Stimulated activated CD8-positive, alpha-beta memory T cell treated with anti-CD3 and anti-CD28 coated beads, Interleukin-7, amount 100 ng/mL, for 24 hours (primary cell): ENCODE measurements around the gene CMBL.
"Not testable (repeated sequence)": the region's sequence is repeated elsewhere in the genome, so short reads cannot be mapped to it uniquely, and the experiment has no call there.

Source experiments
- DNase-seq: peaks from one replicate; pipeline ENCODE4 v3.0.0-alpha.2; 2020; ENCODE audit warnings: low read depth

Gene CMBL

DNA sequence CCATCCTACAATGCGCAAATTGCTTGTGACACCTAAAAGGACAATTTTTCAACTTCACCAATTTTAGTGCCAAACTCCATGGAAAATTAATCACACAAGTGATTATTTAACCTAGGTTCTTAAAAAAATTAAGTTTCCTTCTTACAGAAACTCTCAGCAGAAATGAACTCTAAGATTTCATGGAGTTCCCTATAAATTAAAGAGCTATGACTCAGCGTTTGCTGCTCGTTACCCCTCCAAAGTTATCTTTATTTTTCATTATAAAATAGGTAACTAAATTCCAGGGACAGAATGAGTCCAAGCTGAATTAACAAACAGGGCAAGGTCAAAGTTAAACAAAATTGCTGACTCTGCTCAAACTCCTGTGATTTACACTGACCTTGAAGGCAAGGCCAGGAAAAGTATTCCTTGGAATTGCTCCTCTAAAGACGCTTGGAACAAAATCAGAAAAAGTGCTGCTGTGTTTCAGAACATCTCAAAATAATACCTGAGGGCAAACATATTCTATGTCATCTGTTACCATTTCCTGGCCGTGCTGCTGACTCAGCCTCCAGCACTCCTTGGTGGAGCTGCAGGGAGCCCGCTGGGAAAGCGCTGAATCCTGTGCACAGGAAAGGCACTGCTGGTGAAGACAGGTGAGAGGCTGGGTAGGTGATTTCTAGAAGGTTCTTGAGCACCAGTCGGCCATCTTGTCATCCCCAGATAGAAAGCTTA lies 2.5 kb upstream of the CMBL start:
- DNase-seq, result no peak

DNA sequence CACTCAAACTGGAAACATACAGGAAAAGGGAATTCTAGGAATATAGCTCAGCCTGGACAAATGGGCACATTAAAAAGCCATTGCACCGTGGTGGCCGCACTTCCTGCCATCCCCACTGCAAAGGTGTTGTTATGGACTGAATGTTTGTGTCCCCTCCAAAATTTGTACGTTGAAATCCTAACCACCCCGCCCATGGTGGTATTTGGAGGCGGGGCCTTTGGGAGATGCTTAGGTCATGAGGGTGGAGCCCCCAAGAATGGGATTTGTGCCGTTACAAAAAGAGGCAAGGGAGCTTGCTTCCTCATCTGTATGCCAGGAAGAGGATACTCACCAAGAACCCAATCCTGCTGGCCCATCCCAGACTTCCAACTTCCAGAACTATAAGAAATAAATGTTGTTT lies 1.1 kb upstream of the CMBL start:
- no peak for DNase-seq

DNA sequence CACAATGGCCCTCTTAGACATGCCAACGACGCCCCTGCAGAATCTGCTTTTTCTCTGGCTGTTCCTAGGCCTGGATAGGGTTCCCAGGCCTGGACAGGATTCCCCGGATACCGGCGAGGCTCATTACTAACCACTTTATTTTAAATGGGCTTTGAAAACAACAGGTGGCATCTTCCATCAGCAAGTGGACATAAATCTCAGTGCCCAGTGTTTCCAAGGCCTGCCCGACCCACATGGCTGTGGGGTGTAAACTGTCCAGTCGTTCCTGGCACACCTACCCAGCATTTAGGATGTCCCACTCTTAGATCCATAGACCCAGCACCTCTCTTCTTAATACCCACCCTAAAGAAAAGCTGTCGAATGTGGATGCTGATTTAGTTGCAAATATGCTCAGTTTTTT lies 896 bp downstream of the CMBL start:
- DNase-seq, result no peak

DNA sequence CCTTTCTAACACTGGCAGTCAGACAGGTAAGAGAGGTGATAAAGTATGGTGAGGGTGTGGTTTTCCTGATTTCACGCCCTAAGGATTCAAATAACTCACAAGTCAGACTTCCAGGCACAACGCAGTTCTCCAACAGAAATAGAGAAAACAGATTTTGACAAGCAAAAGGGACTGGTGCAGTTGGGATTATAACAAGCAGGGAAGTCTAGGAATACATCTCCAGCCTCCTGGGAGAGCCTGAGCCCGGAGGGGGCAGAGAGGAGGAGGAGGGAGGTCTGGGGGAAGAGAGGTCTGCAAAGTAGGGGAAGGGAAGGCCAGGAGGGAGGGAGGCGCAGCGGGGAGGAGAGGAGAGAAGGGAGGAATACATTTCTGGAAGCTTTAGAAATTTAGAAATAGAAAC lies 1.6 kb downstream of the CMBL start:
- no peak for DNase-seq

DNA sequence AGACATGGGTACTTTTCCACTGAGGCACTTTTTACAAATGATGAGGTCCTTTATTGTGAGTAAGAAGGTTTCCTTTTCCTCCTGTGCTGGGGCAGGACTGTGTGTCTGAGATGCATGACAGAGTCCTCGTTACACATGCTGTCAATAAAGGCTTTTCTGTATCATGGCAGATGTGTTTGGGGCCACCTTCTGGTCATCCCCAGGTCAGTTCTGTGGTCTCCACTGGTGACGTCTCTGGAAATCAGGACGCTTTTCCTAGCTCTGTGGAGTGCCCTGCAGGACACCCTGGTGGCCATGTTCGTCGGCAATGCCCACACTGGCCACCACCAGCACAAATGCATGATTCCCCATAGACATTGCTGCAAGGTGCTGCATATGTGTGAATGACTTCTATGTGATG lies 2.8 kb downstream of the CMBL start:
- DNase-seq, result no peak

DNA sequence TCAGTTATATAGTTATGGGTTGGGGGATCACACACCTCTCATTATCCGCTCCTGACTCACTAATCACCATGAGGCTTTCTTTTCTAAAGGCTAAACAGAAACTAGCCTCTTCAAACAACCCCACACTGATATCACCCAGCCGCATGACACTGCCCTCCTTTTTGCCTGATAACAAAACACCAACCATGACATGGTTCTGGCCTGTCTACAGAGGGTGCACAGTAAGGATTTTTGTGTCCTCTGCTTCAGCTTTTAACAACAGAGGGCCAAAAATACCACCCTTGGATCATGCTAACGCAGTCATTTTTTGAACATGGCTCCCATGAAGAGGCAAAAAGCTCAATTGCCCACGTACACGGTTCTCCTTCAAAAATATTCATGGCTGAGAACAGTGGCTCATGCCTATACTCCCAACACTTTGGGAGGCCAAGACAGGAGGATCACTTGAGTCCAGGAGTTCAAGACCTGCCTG lies 4.0 kb downstream of the CMBL start:
- no peak for DNase-seq

DNA sequence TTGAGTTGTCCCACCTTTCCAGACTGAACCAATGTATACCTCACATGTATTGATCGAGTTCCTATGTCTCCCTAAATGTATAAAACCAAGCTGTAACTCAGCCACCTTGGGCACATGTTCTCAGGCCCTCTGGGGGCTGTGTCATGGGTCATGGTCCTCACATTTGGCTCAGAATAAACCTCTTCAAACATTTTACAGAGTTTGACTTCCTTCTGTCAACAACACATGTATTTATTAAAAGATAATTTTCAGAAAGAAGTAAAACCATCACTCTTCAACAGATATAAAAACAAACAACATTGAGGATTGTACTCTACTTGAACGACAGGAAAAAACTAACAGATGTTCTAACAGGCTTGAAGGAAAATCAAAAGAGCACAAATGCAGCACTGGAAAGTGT lies 4.5 kb downstream of the CMBL start:
- no peak for DNase-seq

DNA sequence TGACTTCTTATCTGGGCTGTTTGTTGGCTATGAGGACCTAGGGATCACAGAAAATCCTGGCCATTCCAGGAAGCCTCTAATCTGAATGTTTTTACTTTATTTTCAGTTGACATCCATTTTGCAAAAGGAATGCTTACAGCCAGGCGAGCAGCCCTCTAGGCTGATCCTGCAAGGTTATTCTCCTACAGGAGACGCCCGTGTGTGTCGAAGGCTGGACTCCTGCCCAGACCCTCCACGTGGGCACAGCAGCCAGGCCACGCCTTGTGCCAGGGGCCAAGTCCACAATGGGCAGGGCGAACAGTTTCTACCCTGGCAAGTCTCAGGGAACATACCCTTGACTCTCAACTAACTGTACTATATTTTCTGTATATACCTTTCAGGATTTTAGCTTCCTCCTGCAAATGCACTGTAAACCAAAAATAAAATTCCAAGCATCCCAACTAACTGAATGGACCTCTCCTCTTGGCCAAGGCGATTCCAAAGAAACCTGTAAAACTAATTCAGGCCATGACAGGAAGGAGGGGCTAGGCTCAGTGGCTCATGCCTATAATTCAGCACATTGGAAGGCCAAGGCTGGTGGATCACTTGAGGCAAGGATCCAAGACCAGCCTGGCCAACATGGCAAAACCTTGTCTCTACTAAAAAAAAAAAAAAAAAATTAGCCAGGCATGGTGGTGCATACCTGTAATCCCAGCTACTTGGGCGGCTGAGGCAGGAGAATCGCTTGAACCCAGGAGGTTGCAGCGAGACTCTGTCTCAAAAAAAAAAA lies 5.7 kb downstream of the CMBL start:
- DNase-seq, result no peak

DNA sequence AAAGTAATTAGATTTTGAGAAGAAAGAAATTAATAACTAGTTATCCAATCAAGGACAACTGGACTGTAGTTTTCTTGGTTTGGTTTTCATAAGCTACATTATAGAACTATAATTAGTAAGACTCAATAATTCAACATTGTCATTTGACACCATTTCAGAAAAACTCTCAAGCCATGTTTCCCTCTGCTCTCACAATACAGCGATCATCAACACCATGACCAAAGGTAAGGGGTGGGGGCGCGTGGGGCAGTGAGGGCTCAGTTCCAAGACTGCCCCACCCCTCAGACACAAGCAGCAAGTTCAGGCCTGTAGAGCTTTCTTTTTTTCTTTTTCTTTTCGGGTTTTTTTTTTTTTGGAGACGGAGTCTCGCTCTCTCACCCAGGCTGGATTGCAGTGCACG lies 6.4 kb downstream of the CMBL start:
- DNase-seq, result no peak

DNA sequence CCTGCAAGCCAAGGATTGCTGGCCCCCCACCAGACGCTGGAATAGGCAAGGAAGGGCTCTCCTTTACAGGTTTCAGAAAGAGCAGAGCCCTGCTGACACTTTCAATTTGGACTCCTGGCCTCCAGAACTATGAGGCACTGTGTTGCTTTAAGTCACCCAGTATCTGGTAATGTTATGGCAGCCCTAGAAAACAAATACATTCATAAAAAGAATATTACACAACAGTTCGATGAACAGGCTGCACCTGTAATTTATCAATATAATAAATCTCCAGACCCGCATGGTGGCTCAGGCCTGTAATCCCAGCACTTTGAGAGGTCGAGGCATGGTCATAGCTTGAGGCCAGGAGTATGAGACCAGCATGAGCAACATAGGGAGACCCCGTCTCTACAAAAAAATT lies 7.5 kb downstream of the CMBL start:
- no peak for DNase-seq

DNA sequence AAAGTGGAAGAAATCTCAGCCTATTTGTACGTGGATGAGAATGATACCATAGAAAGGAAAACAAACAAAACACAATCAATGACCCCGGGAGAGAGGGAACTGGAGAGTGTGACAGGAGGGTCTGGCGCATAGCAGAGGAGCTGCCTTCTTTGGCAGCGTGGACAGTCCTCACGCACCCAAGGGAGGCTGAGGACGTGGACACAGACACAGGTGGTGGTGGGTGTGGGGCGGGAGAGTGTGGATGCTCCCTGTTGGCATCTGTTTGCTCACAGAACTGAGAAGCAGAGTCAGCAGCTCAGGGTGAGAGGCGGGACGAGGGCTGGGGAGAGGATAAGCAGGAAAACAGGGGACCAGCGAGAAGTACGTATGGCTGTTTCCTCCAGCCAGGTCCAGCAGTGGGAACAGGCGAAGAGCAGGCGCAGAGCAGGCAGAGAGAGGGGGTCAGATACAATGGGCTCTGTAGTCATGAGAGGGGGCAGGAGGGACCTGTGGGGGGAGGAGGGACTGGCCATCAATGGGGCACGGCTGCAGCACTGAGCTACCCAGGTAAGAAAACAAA lies 10.0 kb downstream of the CMBL start:
- DNase-seq, result no peak

DNA sequence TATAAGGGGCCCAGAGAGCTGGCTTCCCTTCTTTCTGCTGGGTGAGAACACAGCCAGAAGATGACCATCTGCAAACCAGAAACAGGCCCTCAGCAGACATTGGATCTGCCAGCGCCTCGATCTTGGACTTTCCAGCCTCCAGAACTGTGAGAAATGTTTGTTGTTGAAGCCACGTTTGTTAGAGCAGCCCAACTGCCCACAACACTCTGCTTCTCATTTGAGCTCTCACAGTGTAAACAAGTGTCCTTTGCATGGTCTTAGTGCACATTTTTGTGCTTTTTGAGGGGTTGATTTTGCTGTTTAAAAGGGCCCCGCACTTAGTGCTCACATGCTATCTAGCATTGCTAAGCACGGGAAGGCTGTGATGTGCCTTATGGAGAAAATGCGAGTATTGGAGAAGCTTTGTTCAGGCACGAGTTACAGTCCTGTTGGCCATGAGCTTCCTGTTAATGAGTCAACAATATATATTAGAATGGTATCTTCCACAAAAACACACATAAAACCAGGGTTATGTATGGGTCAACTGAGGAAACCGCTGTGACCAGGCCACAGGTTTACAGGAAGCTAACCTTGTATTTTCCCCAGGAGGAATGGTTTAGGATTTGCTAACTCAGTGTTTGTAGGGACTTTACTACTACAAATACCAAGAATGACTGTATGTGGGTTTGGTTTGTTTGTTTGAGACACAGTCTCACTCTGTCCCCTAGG lies 11.9 kb downstream of the CMBL start:
- no peak for DNase-seq

DNA sequence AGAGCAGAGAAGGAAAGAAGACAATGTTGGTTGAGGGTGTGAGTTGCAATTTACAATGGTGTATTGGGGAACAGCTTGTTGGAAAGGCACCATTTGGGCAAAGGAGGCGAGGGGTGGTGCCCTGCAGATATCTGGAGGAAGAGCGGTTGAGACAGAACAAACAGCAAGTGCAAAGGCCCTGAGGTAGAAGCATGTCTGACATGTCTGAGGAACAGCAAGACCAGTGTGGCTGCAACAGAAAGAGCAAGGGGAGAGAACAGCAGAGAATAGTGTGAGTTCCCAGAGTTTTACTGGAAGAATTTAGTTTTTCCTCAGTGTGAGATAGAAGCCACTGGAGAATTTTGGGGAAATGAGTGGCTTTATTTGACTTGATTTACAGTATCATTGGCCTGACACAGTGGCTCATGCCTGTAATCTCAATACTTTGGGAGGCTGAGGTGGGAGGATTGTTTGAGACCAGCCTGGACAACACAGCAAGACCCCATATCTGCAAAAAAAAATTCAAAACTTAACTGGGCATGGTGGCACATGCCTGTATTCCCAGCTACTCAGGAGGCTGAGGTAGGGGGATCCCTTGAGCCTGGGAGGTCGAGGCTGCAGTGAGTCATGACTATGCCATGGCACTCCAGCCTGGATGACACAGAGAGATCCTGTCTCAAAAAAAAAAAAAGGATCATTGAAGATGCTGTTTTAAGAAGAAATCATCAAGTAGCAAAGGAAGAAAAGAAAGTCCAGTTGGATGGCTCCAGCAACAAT lies 13.6 kb downstream of the CMBL start:
- no peak for DNase-seq

DNA sequence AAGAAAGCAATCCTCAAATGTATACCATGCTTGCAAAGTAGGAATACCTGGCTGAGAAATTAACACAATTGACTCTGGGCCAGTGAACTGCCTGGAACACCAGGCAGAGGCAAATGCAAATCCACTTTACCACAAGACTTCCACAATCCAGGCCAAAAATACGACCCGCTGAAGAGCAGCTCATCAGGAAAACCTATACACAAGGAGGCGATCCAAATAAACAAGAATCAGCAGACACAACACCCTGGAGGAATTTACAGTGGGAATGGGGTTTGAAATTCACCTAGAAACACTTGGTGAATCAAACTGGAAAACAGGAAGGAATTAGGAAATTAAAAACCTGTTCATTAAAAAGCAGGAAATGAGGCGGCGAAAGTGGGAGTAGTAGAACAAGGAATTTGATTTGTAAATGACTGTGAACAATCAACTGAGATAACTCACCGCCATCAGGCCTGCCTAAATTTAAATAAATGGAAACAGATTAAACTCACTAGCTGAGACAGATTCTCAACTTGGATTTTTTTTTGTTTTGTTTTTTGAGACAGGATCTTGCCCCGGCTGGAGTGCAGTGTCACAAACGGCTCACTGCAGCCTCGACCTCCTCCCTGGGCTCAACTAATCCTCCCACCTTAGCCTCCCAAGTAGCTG lies 15.9 kb downstream of the CMBL start:
- DNase-seq, result no peak

DNA sequence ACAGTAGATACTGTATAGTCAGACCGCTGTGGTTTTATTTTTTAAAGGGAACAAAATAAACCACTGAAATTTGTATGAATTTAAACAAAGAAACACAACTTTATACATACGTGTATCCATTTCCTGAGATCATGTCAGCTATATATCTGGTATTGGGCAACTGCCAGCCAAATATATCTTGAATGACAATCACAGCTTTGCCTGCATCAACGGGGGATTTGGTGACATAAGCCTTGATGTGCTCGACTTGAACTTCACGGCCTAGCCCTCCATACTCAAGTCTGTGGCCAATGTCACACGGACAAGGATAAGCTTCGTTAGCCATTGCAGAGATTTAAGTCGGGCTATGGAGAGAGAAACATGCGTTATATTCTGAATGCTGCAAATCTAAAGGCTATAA lies 17.3 kb downstream of the CMBL start:
- no peak for DNase-seq

DNA sequence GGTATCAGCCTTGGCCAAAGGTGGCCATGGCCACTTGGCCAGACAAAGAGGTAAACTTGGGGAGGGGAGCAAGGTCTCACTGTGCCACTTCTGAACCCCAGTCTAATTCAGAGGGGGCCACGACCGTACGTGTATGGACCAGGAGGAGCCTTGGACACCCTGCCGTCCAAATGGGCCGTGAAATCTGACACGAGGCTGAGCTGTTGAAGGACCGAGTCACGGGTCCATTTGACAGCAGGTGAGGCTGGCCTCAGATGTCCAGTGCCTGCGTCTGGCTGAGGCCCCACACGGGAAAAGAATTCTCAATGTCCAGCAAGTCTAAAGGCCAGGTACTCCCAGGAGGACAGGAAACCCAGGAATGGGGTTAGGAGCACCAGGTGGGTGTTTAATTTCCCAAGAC lies 17.7 kb downstream of the CMBL start:
- no peak for DNase-seq

DNA sequence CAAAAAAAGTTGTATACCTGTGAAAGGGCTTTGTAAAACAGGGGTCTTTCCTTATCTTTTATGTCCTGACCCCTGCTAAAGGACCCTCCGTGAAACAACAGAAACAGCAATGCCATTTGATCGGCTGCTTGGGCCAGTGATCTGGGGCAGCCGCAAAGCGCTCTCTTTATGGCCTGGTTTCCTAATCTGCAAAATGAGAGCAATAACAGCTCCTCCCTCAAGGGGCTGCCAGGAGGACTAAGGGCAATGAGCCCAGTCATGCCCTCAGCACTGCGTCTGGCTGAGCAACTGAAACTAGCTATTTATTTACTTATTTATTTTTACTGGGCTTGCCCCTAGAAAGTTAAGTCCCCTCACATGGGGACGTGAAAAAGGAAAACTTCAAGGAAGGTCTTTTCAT lies 18.3 kb downstream of the CMBL start:
- no peak for DNase-seq

DNA sequence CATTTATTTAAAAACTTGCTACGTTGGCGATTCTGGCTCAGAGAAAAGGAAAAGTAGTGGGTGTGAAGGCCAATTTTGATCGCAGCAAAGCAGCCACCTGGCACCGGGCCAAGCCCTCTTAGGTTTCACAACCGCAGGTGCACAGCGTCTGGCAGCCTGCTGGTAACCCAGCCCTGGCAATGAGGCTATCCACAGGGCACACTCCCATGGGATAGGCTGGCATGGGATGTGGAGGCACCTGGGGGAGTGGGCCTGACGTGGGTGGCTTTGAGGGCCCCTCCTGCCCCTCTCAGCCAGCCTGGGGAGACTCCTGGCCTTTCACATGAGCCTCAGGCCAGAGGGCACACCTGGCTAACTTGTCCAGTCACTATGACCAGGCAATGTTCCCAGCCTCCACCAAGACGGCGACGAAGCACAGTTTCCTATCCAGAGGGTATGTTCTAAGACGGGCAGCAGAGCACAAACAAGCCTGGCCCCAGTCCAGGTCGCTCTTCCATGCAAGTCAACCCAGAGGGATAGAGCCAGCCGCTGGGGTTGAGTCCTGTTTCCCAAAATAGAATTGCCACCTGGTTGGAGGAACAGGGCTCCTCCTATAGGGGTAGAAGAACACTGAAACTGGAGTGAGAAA lies 19.0 kb downstream of the CMBL start:
- no peak for DNase-seq

DNA sequence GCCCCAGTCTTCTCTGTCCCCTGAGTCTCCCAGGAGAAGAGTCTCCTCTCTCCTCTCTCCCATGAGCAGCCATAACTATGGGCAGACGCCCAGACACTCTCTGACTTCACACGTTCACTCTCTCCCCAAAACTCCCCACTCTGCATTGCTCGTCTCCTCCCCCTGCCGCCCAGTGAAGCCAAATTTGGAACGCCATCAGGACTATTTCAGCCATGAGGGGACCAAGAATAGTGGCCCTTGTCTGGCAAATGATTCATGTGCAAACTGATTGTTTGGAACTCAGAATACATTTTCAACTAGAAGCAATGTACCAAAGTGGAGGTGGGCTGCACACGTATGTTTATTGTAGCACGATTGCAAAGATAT lies 20.9 kb downstream of the CMBL start:
- no peak for DNase-seq

DNA sequence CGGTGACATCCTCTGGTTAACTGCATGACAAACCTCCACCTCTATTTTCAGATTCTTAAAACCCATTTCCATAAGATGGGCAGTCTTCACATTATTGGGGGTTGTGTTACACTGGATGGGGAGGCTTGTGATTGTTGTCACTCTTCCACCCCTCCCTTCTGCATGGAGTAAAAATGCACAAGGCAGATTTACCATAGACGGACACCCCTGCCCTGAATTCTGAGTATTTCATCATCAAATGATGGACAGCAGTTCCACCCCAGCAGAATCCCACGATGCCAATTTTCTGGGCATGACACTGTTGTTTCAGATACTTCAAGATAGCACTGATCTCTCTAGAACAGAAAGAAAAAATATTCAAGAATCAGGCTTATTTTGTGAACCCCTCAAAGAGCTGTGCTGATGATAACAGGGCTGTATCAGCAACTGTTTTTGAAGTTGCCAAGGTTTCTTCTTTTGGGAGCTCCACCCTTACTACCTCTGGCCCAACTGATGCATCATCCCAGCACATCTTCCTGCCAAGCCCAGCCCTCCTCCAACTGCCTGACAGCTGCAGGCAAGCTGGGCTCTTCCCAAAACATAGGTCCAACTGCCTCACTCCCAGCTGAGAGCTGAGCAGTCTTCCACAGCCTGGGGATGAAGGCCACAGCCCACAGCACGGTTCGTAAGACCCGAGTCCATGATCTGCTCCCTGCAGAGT lies 21.4 kb downstream of the CMBL start:
- no peak for DNase-seq

DNA sequence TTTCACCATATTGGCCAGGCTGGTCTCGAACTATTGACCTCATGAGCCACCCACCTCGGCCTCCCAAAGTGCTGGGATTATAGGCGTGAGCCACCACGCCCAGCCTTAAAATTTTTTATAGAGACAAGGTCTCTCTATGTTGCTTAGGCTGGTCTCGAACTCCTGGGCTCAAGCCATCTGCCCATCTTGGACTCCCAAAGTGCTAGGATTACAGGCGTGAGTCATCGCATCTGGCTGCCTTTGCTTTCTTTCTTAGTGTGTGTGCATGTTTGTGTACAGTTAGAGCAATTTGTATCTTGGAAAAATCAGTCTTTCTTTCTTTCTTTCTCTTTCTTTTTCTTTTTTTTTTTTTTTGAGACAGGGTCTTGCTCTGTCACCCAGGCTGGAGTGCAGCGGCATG lies 22.3 kb downstream of the CMBL start:
- DNase-seq, result not testable (repeated sequence)
